HepG2 (cell line): Measurements from ENCODE around the gene TPRN. TPM values are rescaled to one million over a fixed set of nuclear protein-coding genes. Genes with fewer than 3 reads are reported as not detected.

Experiments used
- BRD4 ChIP-seq: sonication (generic); formaldehyde crosslinking; IDR thresholded peaks from 2 replicates; pipeline ENCODE4 v1.4.0; 2020; ENCODE audit warnings: missing genetic modification reagents
- DNMT1 ChIP-seq: sonication (generic); formaldehyde crosslinking; IDR thresholded peaks from 2 replicates; pipeline ENCODE4 v1.5.1; 2020; ENCODE audit warnings: mild to moderate bottlenecking, missing genetic modification reagents
- ETV6 ChIP-seq: sonication (generic); formaldehyde crosslinking; conservative IDR thresholded peaks from 2 replicates; pipeline ENCODE4 v1.4.0; 2020; ENCODE audit warnings: missing genetic modification reagents
- FOXJ3 ChIP-seq: sonication (generic); formaldehyde crosslinking; IDR thresholded peaks from 2 replicates; pipeline ENCODE4 v1.4.0; 2020; ENCODE audit warnings: missing genetic modification reagents, mild to moderate bottlenecking, borderline replicate concordance
- HIVEP1 ChIP-seq: sonication (generic); formaldehyde crosslinking; IDR thresholded peaks from 2 replicates; pipeline ENCODE4 v1.4.0; 2020; ENCODE audit warnings: mild to moderate bottlenecking, missing genetic modification reagents
- JUND ChIP-seq: sonication (generic); formaldehyde crosslinking; IDR thresholded peaks from 2 replicates; pipeline ENCODE4 v1.8.0; 2022; ENCODE audit warnings: mild to moderate bottlenecking, missing genetic modification reagents
- KDM3A ChIP-seq: IDR thresholded peaks from 2 replicates; pipeline ENCODE4 v1.6.1; 2018; ENCODE audit warnings: low read depth, missing compliant biosample characterization
- MAFF ChIP-seq: IDR thresholded peaks from 2 replicates; pipeline ENCODE4 v1.6.1; 2011; ENCODE audit warnings: low read depth, low read length, improper control_type of control experiment
- MXD4 ChIP-seq: IDR thresholded peaks from 2 replicates; pipeline ENCODE4 v1.6.1; 2016; ENCODE audit warnings: mild to moderate bottlenecking, missing biosample characterization, missing genetic modification reagents
- NR2F2 ChIP-seq: IDR thresholded peaks from 2 replicates; pipeline ENCODE4 v1.6.1; 2012; ENCODE audit warnings: low read depth, inconsistent platforms, borderline replicate concordance
- SOX5 ChIP-seq: IDR thresholded peaks from 2 replicates; pipeline ENCODE4 v1.6.1; 2016; ENCODE audit warnings: borderline replicate concordance
- WIZ ChIP-seq: sonication (generic); formaldehyde crosslinking; IDR thresholded peaks from 2 replicates; pipeline ENCODE4 v1.5.1; 2020; ENCODE audit warnings: mild to moderate bottlenecking, missing genetic modification reagents
- ZNF136 ChIP-seq: sonication (generic); formaldehyde crosslinking; IDR thresholded peaks from 2 replicates; pipeline ENCODE4 v1.8.1; 2022; ENCODE audit warnings: low read depth, mild to moderate bottlenecking, moderate library complexity, missing genetic modification reagents
- ZNF275 ChIP-seq: sonication (generic); formaldehyde crosslinking; IDR thresholded peaks from 2 replicates; pipeline ENCODE4 v1.8.0; 2022; ENCODE audit warnings: missing genetic modification reagents, mild to moderate bottlenecking, inconsistent platforms, borderline replicate concordance
- ZNF432 ChIP-seq: sonication (generic); formaldehyde crosslinking; IDR thresholded peaks from 2 replicates; pipeline ENCODE4 v1.5.0; 2020; ENCODE audit warnings: missing genetic modification reagents, mild to moderate bottlenecking, borderline replicate concordance
- ZNF674 ChIP-seq: sonication (generic); formaldehyde crosslinking; IDR thresholded peaks from 2 replicates; pipeline ENCODE4 v1.5.0; 2020; ENCODE audit warnings: low read depth, mild to moderate bottlenecking, missing genetic modification reagents
- ZNF737 ChIP-seq: sonication (generic); formaldehyde crosslinking; IDR thresholded peaks from 2 replicates; pipeline ENCODE4 v1.5.0; 2020; ENCODE audit warnings: missing genetic modification reagents, mild to moderate bottlenecking, borderline replicate concordance
- ZSCAN12 ChIP-seq: sonication (generic); formaldehyde crosslinking; IDR thresholded peaks from 2 replicates; pipeline ENCODE4 v1.9.0; 2021; ENCODE audit warnings: mild to moderate bottlenecking, missing genetic modification reagents
- polyA plus RNA-seq, 8 experiments: library from polyadenylated mRNA; depleted of rRNA in 3 of 8; stranded (reverse) in 7 of 8; unstranded in 1 of 8; fragments of >200 nt; fragmentation: Illumina TruSeq in 4 of 8; extraction: Trizol in 4 of 8; gene quantifications; 2 replicates each; pipeline versions ENCODE4 v1.2.1 to v1.2.3, GENCODE V29; 2011 to 2016; ENCODE audit warnings: low read depth in 4 of 8, missing spikeins in 1 of 8, mixed read lengths in 1 of 8; ENCODE audit not compliant: insufficient read depth in 1 of 8
- total RNA-seq, 5 experiments: library from RNA; depleted of rRNA; stranded (reverse); fragments of >200 nt; fragmentation: Illumina TruSeq; extraction: Trizol; gene quantifications; 2 replicates each; pipeline ENCODE4 v1.2.3, GENCODE V29; 2016; ENCODE audit warnings: low read depth in 1 of 5
- TF ChIP-seq, protein P1 (sequence below): sonication (generic); formaldehyde crosslinking; IDR thresholded peaks from 2 replicates; pipeline ENCODE4 v1.5.1; 2020; ENCODE audit warnings: missing genetic modification reagents, mild to moderate bottlenecking, borderline replicate concordance
- TF ChIP-seq, protein P2 (sequence below): sonication (generic); formaldehyde crosslinking; IDR thresholded peaks from one replicate; pipeline ENCODE4 v1.5.1; 2020; ENCODE audit warnings: mild to moderate bottlenecking, missing genetic modification reagents; ENCODE audit errors: not compliant biosample characterization

Gene TPRN
- total and polyA plus RNA-seq, 2 of the 13 experiments (the other 11 are each of a cell fraction or from before 2014, with no cell fraction given), result 10.1 to 19.2 TPM

GRCh38 chr9:137240318-137240840, 39.8 kb upstream of the TPRN start (continued):
- TF ChIP-seq ZSCAN12 (CRISPR knock-in tag) (no peak; the same call in 1 of the 2 replicates), FOXJ3 (no peak), ETV6 (CRISPR knock-in tag) (peak; percentile 73), ZNF275 (CRISPR knock-in tag) (peak; percentile 80; the same call in 1 of the 2 replicates), ZNF737 (no peak), SOX5 (CRISPR knock-in tag) (peak; percentile 25; the same call in 1 of the 2 replicates), MXD4 (CRISPR knock-in tag) (peak; percentile 74; the same call in 1 of the 2 replicates), DNMT1 (CRISPR knock-in tag) (peak; percentile 82; the same call in 1 of the 2 replicates), ZNF674 (no peak), HIVEP1 (no peak), MAFF (no peak), BRD4 (CRISPR knock-in tag) (no peak; the same call in 1 of the 2 replicates), WIZ (peak; percentile 64), KDM3A (CRISPR knock-in tag) (0 out of 2 replicates have a peak, but pooled peaks have one; percentile 37), ZNF136 (CRISPR knock-in tag) (no peak), JUND (CRISPR knock-in tag) (0 out of 2 replicates have a peak, but pooled peaks have one; percentile 49), NR2F2 (no peak), ZNF432 (no peak)
- TF ChIP-seq, protein P1, sequence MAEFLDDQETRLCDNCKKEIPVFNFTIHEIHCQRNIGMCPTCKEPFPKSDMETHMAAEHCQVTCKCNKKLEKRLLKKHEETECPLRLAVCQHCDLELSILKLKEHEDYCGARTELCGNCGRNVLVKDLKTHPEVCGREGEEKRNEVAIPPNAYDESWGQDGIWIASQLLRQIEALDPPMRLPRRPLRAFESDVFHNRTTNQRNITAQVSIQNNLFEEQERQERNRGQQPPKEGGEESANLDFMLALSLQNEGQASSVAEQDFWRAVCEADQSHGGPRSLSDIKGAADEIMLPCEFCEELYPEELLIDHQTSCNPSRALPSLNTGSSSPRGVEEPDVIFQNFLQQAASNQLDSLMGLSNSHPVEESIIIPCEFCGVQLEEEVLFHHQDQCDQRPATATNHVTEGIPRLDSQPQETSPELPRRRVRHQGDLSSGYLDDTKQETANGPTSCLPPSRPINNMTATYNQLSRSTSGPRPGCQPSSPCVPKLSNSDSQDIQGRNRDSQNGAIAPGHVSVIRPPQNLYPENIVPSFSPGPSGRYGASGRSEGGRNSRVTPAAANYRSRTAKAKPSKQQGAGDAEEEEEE (CRISPR knock-in tag), result no peak
- TF ChIP-seq, protein P2, sequence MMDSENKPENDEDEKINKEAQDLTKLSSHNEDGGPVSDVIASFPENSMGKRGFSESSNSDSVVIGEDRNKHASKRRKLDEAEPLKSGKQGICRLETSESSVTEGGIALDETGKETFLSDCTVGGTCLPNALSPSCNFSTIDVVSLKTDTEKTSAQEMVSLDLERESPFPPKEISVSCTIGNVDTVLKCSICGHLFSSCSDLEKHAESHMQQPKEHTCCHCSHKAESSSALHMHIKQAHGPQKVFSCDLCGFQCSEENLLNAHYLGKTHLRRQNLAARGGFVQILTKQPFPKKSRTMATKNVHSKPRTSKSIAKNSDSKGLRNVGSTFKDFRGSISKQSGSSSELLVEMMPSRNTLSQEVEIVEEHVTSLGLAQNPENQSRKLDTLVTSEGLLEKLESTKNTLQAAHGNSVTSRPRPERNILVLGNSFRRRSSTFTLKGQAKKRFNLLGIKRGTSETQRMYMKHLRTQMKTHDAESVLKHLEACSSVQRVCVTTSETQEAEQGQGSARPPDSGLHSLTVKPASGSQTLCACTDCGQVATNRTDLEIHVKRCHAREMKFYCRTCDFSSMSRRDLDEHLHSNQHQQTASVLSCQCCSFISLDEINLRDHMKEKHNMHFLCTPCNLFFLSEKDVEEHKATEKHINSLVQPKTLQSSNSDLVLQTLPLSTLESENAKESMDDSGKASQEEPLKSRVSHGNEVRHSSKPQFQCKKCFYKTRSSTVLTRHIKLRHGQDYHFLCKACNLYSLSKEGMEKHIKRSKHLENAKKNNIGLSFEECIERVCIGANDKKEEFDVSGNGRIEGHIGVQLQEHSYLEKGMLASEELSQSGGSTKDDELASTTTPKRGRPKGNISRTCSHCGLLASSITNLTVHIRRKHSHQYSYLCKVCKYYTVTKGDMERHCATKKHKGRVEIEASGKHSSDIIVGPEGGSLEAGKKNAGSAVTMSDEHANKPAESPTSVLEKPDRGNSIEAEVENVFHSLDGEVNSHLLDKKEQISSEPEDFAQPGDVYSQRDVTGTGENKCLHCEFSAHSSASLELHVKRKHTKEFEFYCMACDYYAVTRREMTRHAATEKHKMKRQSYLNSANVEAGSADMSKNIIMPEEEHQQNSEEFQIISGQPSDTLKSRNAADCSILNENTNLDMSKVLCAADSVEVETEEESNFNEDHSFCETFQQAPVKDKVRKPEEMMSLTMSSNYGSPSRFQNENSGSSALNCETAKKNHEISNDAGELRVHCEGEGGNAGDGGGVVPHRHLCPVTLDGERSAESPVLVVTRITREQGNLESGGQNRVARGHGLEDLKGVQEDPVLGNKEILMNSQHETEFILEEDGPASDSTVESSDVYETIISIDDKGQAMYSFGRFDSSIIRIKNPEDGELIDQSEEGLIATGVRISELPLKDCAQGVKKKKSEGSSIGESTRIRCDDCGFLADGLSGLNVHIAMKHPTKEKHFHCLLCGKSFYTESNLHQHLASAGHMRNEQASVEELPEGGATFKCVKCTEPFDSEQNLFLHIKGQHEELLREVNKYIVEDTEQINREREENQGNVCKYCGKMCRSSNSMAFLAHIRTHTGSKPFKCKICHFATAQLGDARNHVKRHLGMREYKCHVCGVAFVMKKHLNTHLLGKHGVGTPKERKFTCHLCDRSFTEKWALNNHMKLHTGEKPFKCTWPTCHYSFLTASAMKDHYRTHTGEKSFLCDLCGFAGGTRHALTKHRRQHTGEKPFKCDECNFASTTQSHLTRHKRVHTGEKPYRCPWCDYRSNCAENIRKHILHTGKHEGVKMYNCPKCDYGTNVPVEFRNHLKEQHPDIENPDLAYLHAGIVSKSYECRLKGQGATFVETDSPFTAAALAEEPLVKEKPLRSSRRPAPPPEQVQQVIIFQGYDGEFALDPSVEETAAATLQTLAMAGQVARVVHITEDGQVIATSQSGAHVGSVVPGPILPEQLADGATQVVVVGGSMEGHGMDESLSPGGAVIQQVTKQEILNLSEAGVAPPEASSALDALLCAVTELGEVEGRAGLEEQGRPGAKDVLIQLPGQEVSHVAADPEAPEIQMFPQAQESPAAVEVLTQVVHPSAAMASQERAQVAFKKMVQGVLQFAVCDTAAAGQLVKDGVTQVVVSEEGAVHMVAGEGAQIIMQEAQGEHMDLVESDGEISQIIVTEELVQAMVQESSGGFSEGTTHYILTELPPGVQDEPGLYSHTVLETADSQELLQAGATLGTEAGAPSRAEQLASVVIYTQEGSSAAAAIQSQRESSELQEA (CRISPR knock-in tag), result peak; percentile 50
